NCI-H524 (cell line): ENCODE results near the gene ZNF81.
"Not testable (repeated sequence)": the region's sequence is repeated elsewhere in the genome, so short reads cannot be mapped to it uniquely, and the experiment has no call there.

ENCODE experiments used
- DNase-seq, 2 experiments: peaks; one replicate each; lab custom pipeline; 2025; lab: John Stamatoyannopoulos, UW

Gene ZNF81

GRCh38 chrX:47836164-47837072 lies at the start of gene ZNF81:
Gene ZNF81 (plus strand): TSS chrX:47836902. CDS start chrX:47846268, 9,366 bp downstream.
- DNase-seq = peak; percentile 97 to 99

- no peak for DNase-seq
These were observed 40.2 kb upstream of the ZNF81 start for GRCh38 chrX:47796433-47796906.

GRCh38 chrX:47797084-47797483 lies 39.6 kb upstream of the ZNF81 start:
- DNase-seq = no peak

GRCh38 chrX:47798861-47799260 lies 37.8 kb upstream of the ZNF81 start:
- DNase-seq = no peak

- peak in 1 of 2 experiments; percentile 76 for DNase-seq
These were observed 34.1 kb upstream of the ZNF81 start for GRCh38 chrX:47802589-47802988.

DNA sequence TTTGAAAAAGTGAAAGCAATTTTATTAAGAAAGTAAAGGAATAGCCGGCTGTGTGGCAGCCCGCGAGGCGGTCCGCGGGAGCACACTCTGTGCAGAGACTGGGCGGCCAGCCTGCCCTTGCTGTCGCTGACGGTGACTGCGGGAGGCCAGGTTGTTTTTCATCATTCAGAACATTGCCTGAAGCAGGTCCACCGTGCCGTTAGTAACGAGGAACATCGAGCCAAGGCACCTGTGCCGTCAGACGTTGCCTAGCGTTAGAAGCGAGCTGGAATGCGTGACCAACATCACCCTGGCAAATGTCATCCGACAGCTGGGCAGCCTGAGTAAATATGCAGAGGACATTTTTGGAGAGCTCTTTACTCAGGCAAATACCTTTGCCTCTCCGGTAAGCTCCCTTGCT lies 33.6 kb upstream of the ZNF81 start:
- DNase-seq = peak; percentile 30 to 59

DNA sequence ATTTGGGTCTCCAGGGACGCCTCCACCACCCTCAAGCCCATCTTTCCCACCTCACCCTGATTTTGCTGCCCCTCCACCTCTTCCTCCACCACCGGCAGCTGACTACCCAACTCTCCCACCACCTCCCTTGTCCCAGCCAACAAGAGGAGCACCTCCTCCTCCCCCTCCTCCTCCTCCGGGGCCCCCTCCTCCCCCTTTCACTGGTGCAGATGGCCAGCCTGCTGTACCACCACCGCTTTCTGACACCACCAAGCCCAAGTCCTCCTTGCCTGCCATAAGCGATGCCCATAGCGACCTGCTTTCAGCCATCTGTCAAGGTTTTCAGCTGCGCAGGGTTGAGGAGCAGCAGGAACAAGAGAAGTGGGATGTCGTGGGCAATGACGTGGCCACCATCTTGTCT lies 32.4 kb upstream of the ZNF81 start:
- no peak for DNase-seq

- DNase-seq = not testable (repeated sequence)
These were observed 30.9 kb upstream of the ZNF81 start for GRCh38 chrX:47805844-47806243.

GRCh38 chrX:47806415-47807271 lies 30.1 kb upstream of the ZNF81 start:
- not testable (repeated sequence) for DNase-seq

GRCh38 chrX:47807272-47807538 lies 29.5 kb upstream of the ZNF81 start:
- DNase-seq = not testable (repeated sequence)

DNA sequence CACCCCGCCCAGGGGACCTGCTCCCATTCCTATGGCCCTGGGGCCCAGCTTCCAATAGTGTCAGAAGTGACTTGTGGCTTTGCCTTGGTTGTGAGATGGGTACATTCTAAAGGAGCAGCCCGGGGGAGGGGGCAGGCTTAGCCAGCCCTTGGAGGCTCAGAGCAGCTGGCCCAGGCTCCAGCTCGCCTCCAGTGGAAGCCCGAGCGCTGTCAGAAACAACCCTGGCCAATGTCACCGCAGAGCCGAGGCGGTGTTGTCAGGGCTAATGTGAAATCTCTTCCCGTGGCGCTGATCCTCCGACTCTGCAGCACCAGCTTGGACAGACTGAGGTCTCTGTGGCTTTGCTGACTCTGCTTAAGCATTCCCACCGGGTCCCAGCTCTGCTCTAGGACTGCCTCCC lies 29.2 kb upstream of the ZNF81 start:
- no peak for DNase-seq

DNA sequence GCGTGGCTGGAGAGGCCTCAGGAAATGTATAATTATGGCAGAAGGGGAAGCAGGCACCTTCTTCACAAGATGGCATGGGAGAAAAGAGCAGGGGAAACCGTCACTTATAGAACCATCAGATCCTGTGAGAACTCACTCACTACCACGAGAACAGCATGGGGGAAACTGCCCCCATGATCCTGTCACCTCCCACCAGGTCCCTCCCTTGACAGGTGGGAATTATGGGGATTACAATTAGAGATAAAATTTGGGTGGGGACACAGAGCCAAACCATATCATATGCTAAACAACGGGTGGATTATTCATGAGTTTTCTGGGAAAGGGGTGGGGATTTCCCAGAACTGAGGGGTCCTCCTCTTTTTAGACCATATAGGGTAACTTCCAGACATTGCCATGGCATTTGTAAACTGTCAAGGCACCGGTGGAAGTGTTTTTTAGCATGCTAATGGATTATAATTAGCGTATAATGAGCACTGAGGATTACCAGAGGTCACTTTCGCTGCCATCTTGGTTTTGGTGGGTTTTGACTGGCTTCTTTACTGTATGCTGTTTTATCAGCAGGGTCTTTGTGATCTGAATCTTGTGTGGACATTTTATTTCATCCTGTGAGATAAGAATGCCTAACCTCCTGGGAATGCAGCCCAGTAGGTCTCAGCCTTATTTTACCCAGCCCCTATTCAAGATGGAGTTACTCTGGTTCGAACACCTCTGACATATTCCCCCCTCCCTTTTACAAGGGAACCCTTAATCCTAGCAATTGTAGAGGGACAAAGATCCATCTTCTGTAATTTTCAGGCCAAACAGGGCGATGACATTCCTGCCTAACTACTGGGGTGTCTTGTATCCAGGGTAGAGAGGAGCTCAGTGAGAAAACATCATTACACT lies 27.6 kb upstream of the ZNF81 start:
- no peak for DNase-seq

DNA sequence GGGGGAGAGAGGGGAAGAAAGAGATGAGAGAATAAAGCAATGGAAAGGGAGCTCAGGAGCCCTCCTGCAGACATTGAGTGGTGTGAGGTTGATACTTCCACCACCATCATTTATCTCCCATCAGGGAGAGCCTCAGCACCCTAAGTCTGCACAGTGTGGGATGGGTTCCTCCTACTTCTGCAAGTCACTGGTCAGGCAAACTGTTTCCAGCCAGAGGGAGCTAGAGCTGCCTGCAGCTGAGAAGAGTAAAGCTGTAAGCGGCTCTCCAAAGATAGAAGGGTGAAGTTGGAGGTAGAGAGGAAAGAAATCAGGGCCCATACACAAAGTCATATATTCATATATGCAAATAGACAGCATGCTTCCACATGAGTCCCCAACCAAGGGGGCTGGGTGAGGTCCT lies 21.9 kb upstream of the ZNF81 start:
- no peak for DNase-seq

GRCh38 chrX:47815901-47816845 lies 20.5 kb upstream of the ZNF81 start:
- DNase-seq = no peak

GRCh38 chrX:47817421-47817820 lies 19.3 kb upstream of the ZNF81 start:
- no peak for DNase-seq

GRCh38 chrX:47817897-47818296 lies 18.8 kb upstream of the ZNF81 start:
- DNase-seq = no peak

- DNase-seq = no peak
These were observed 7.7 kb upstream of the ZNF81 start for GRCh38 chrX:47828984-47829383.

DNA sequence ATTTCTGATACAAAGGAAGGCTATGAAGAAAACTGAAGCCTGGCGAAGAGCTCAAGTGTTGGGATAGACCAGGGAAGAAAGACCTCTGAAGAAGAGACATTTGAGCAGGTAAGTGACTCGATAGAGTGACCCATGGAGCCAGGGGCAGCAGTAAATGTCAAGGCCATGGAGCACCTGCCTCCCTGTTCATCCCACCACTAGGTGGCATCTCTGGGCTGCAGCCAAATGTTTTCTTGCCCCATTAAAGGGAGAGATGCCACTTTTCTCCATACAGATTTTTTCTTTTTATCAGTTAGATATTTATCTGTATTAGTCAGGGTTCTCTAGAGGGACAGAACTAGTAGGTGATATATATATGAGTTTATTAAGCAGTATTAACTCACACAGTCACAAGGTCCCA lies 4.9 kb upstream of the ZNF81 start:
- DNase-seq = peak; percentile 33 to 52

GRCh38 chrX:47838361-47838760 lies 1.7 kb downstream of the ZNF81 start:
- no peak for DNase-seq

- DNase-seq = no peak
These were observed 3.4 kb downstream of the ZNF81 start for GRCh38 chrX:47840111-47840510.

DNA sequence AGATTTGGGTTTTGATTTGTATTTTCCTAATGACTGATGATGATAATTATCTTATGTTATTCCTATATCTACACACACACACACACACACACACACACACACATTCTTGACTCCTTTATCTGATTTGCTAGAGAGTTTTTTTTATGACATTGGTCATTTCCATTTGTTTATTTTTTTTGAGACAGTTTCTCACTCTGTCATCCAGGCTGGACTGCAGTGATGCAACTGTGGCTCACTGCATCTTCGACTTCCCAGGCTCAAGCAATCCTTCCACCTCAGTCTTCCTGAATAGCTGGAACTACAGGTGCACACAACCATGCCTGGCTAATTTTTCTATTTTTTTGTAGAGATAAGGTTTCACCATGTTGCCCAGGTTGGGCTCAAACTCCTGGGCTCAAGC lies 6.7 kb downstream of the ZNF81 start:
- DNase-seq = no peak
